ENCODE measurements around the gene CAMK2B. TPM values are rescaled to one million over a fixed set of nuclear protein-coding genes. Genes with fewer than 3 reads are reported as not detected.

The CAMK2B gene
- total and polyA plus RNA-seq, 5 donors from 2014 or later: not detected

GRCh38 chr7:44307301-44307900 lies 18.0 kb downstream of the CAMK2B start:
- Mint-ChIP-seq H3K4me1 (peaks cover 0 to 6% (median 0%) of the 10 kb centered on the region in 4 donors), H3K9me3 (peaks cover 0 to 4% (median 0%) of the 10 kb centered on the region in 7 donors), H3K4me3 (no peak overlapping the region), H3K27me3 (peaks cover 26% of the 10 kb centered on the region), H3K27ac (peak overlapping the region in 1 of 3 donors; percentile 51), H3K36me3 (no peaks in the 10 kb centered on the region)
- Histone ChIP-seq H3K9me3 (ENCODE audit: control insufficient read depth in 2 of 2, low read length in 2 of 2) (no peaks in the 10 kb centered on the region), H3K27me3 (ENCODE audit: control insufficient read depth, insufficient read depth, low read length) (peaks cover 4% of the 10 kb centered on the region), H3K4me3 (ENCODE audit: low read depth, low read length) (no peak overlapping the region), H3K27ac (ENCODE audit: insufficient read depth, low read length, poor library complexity, severe bottlenecking) (no peak overlapping the region), H3K36me3 (ENCODE audit: control insufficient read depth, insufficient read depth, low read length) (no peaks in the 10 kb centered on the region), H3K4me1 (ENCODE audit: control insufficient read depth, insufficient read depth, low read length, poor library complexity, severe bottlenecking) (peaks cover 6% of the 10 kb centered on the region)
- DNase-seq: peak in 1 of 3 donors; percentile 7
- ATAC-seq (ENCODE audit: low read depth in 2 of 2): no peak

- Histone ChIP-seq H3K9me3 (ENCODE audit: control insufficient read depth in 2 of 2, low read length in 2 of 2) (no peaks in the 10 kb centered on the region), H3K36me3 (ENCODE audit: control insufficient read depth, insufficient read depth, low read length) (no peaks in the 10 kb centered on the region), H3K4me1 (ENCODE audit: control insufficient read depth, insufficient read depth, low read length, poor library complexity, severe bottlenecking) (peaks cover 6% of the 10 kb centered on the region), H3K4me3 (ENCODE audit: low read depth, low read length) (no peak overlapping the region), H3K27me3 (ENCODE audit: control insufficient read depth, insufficient read depth, low read length) (peaks cover 4% of the 10 kb centered on the region), H3K27ac (ENCODE audit: insufficient read depth, low read length, poor library complexity, severe bottlenecking) (no peak overlapping the region)
- peaks cover 0 to 4% (median 0%) of the 10 kb centered on the region in 7 donors for H3K9me3 Mint-ChIP-seq
- H3K4me1 Mint-ChIP-seq: peaks cover 0 to 6% (median 0%) of the 10 kb centered on the region in 4 donors
- no peak overlapping the region for H3K4me3 Mint-ChIP-seq
- no peak for DNase-seq
- no peaks in the 10 kb centered on the region for H3K36me3 Mint-ChIP-seq
- H3K27me3 Mint-ChIP-seq: peaks cover 26% of the 10 kb centered on the region
- no peak overlapping the region for H3K27ac Mint-ChIP-seq
- no peak for ATAC-seq (ENCODE audit: low read depth in 2 of 2)
Observed at GRCh38 chr7:44306606-44307005, 18.8 kb downstream of the CAMK2B start.

- peaks cover 0 to 6% (median 0%) of the 10 kb centered on the region in 4 donors for H3K4me1 Mint-ChIP-seq
- H3K4me1 ChIP-seq (ENCODE audit: control insufficient read depth, insufficient read depth, low read length, poor library complexity, severe bottlenecking): peaks cover 6% of the 10 kb centered on the region
- peaks cover 4% of the 10 kb centered on the region for H3K27me3 ChIP-seq (ENCODE audit: control insufficient read depth, insufficient read depth, low read length)
- H3K27me3 Mint-ChIP-seq: peaks cover 26% of the 10 kb centered on the region
- H3K4me3 Mint-ChIP-seq: no peak overlapping the region
- H3K27ac Mint-ChIP-seq: peak overlapping the region in 1 of 3 donors; percentile 79
- DNase-seq (no peak), ATAC-seq (ENCODE audit: low read depth in 2 of 2) (no peak)
- no peak overlapping the region for H3K27ac ChIP-seq (ENCODE audit: insufficient read depth, low read length, poor library complexity, severe bottlenecking)
- peaks cover 0 to 4% (median 0%) of the 10 kb centered on the region in 7 donors for H3K9me3 Mint-ChIP-seq
- H3K9me3 ChIP-seq (ENCODE audit: control insufficient read depth in 2 of 2, low read length in 2 of 2): no peaks in the 10 kb centered on the region
- H3K4me3 ChIP-seq (ENCODE audit: low read depth, low read length): no peak overlapping the region
- no peaks in the 10 kb centered on the region for H3K36me3 ChIP-seq (ENCODE audit: control insufficient read depth, insufficient read depth, low read length)
- H3K36me3 Mint-ChIP-seq: no peaks in the 10 kb centered on the region
Observed at GRCh38 chr7:44305564-44306507, 19.6 kb downstream of the CAMK2B start.

- no peak overlapping the region for H3K4me3 Mint-ChIP-seq
Observed at GRCh38 chr7:44294325-44295069, 30.9 kb downstream of the CAMK2B start.

GRCh38 chr7:44293561-44294324 lies 31.7 kb downstream of the CAMK2B start:
- no peak overlapping the region for H3K4me3 Mint-ChIP-seq
- peaks cover 0 to 2% (median 0%) of the 10 kb centered on the region in 4 donors for H3K4me1 Mint-ChIP-seq
- H3K27ac Mint-ChIP-seq: no peak overlapping the region
- Histone ChIP-seq H3K36me3 (ENCODE audit: control insufficient read depth, insufficient read depth, low read length) (no peaks in the 10 kb centered on the region), H3K4me1 (ENCODE audit: control insufficient read depth, insufficient read depth, low read length, poor library complexity, severe bottlenecking) (no peaks in the 10 kb centered on the region), H3K9me3 (ENCODE audit: control insufficient read depth in 2 of 2, low read length in 2 of 2) (no peaks in the 10 kb centered on the region), H3K27me3 (ENCODE audit: control insufficient read depth, insufficient read depth, low read length) (peaks cover 7% of the 10 kb centered on the region), H3K4me3 (ENCODE audit: low read depth, low read length) (no peak overlapping the region), H3K27ac (ENCODE audit: insufficient read depth, low read length, poor library complexity, severe bottlenecking) (no peak overlapping the region)
- peaks cover 61% of the 10 kb centered on the region for H3K27me3 Mint-ChIP-seq
- H3K9me3 Mint-ChIP-seq: peaks cover 0 to 5% (median 0%) of the 10 kb centered on the region in 7 donors
- H3K36me3 Mint-ChIP-seq: no peaks in the 10 kb centered on the region
- ATAC-seq (ENCODE audit: low read depth in 2 of 2): no peak
- no peak for DNase-seq

More at GRCh38 chr7:44294325-44295069, 30.9 kb downstream of the CAMK2B start:
- ATAC-seq (ENCODE audit: low read depth in 2 of 2): no peak
- Histone ChIP-seq H3K27ac (ENCODE audit: insufficient read depth, low read length, poor library complexity, severe bottlenecking) (no peak overlapping the region), H3K4me3 (ENCODE audit: low read depth, low read length) (no peak overlapping the region), H3K36me3 (ENCODE audit: control insufficient read depth, insufficient read depth, low read length) (no peaks in the 10 kb centered on the region), H3K27me3 (ENCODE audit: control insufficient read depth, insufficient read depth, low read length) (peaks cover 9% of the 10 kb centered on the region), H3K4me1 (ENCODE audit: control insufficient read depth, insufficient read depth, low read length, poor library complexity, severe bottlenecking) (no peaks in the 10 kb centered on the region), H3K9me3 (ENCODE audit: control insufficient read depth in 2 of 2, low read length in 2 of 2) (no peaks in the 10 kb centered on the region)
- no peak overlapping the region for H3K27ac Mint-ChIP-seq
- DNase-seq: no peak
- no peaks in the 10 kb centered on the region for H3K36me3 Mint-ChIP-seq
- peaks cover 0 to 2% (median 0%) of the 10 kb centered on the region in 4 donors for H3K4me1 Mint-ChIP-seq
- peaks cover 0 to 5% (median 0%) of the 10 kb centered on the region in 7 donors for H3K9me3 Mint-ChIP-seq
- H3K27me3 Mint-ChIP-seq: peaks cover 67% of the 10 kb centered on the region

GRCh38 chr7:44292876-44293560 lies 32.4 kb downstream of the CAMK2B start:
- no peaks in the 10 kb centered on the region for H3K36me3 ChIP-seq (ENCODE audit: control insufficient read depth, insufficient read depth, low read length)
- H3K4me1 ChIP-seq (ENCODE audit: control insufficient read depth, insufficient read depth, low read length, poor library complexity, severe bottlenecking): no peaks in the 10 kb centered on the region
- Mint-ChIP-seq H3K4me1 (peaks cover 0 to 2% (median 0%) of the 10 kb centered on the region in 4 donors), H3K27me3 (peaks cover 60% of the 10 kb centered on the region), H3K9me3 (peaks cover 0 to 5% (median 0%) of the 10 kb centered on the region in 7 donors), H3K27ac (no peak overlapping the region), H3K36me3 (no peaks in the 10 kb centered on the region), H3K4me3 (no peak overlapping the region)
- peaks cover 5% of the 10 kb centered on the region for H3K27me3 ChIP-seq (ENCODE audit: control insufficient read depth, insufficient read depth, low read length)
- no peak overlapping the region for H3K4me3 ChIP-seq (ENCODE audit: low read depth, low read length)
- ATAC-seq (ENCODE audit: low read depth in 2 of 2): no peak
- no peak for DNase-seq
- H3K9me3 ChIP-seq (ENCODE audit: control insufficient read depth in 2 of 2, low read length in 2 of 2): no peaks in the 10 kb centered on the region
- H3K27ac ChIP-seq (ENCODE audit: insufficient read depth, low read length, poor library complexity, severe bottlenecking): no peak overlapping the region

All from CD4-positive, CD25-positive, alpha-beta regulatory T cell (primary cell).